ENCODE data around the gene CACNA2D3.
"Not testable (repeated sequence)": the region's sequence is repeated elsewhere in the genome, so short reads cannot be mapped to it uniquely, and the experiment has no call there.

Gene CACNA2D3

GRCh38 chr3:54604495-54604894, 482.1 kb downstream of the CACNA2D3 start:
- in situ Hi-C loops (cut with HindIII; ENCODE audit: low pct_unique_long_range_greater_than_20kb, low sequenced_read_pairs) = no loop called here
- no peak for DNase-seq (ENCODE audit: low read depth in 1 of 2, low spot score in 1 of 2)
- no peak for TF ChIP-seq JUND (IDR thresholded peaks at IDR 0.05; ENCODE audit: low read depth)

- DNase-seq (ENCODE audit: low read depth in 1 of 2, low spot score in 1 of 2) = no peak
- TF ChIP-seq JUND (IDR thresholded peaks at IDR 0.05; ENCODE audit: low read depth) = no peak
- in situ Hi-C loops (cut with HindIII; ENCODE audit: low pct_unique_long_range_greater_than_20kb, low sequenced_read_pairs) = no loop called here
Measured at GRCh38 chr3:54608041-54608440, 485.7 kb downstream of the CACNA2D3 start.

GRCh38 chr3:54619053-54619452, 496.7 kb downstream of the CACNA2D3 start:
- no peak for TF ChIP-seq JUND (IDR thresholded peaks at IDR 0.05; ENCODE audit: low read depth)
- in situ Hi-C loops (cut with HindIII; ENCODE audit: low pct_unique_long_range_greater_than_20kb, low sequenced_read_pairs) = no loop called here
- no peak for DNase-seq (ENCODE audit: low read depth in 1 of 2, low spot score in 1 of 2)

- TF ChIP-seq JUND (IDR thresholded peaks at IDR 0.05; ENCODE audit: low read depth) = no peak
- no peak for DNase-seq (ENCODE audit: low read depth in 1 of 2, low spot score in 1 of 2)
- in situ Hi-C loops (cut with HindIII; ENCODE audit: low pct_unique_long_range_greater_than_20kb, low sequenced_read_pairs) = no loop called here
Measured at GRCh38 chr3:54619531-54619930, 497.2 kb downstream of the CACNA2D3 start.

GRCh38 chr3:54621184-54621583, 498.8 kb downstream of the CACNA2D3 start:
- in situ Hi-C loops (cut with HindIII; ENCODE audit: low pct_unique_long_range_greater_than_20kb, low sequenced_read_pairs) = no loop called here
- no peak for TF ChIP-seq JUND (IDR thresholded peaks at IDR 0.05; ENCODE audit: low read depth)
- DNase-seq (ENCODE audit: low read depth in 1 of 2, low spot score in 1 of 2) = no peak

- TF ChIP-seq JUND (IDR thresholded peaks at IDR 0.05; ENCODE audit: low read depth) = no peak
- in situ Hi-C loops (cut with HindIII; ENCODE audit: low pct_unique_long_range_greater_than_20kb, low sequenced_read_pairs) = no loop called here
- no peak for DNase-seq (ENCODE audit: low read depth in 1 of 2, low spot score in 1 of 2)
Measured at GRCh38 chr3:54622678-54623077, 500.3 kb downstream of the CACNA2D3 start.

- no peak for TF ChIP-seq JUND (IDR thresholded peaks at IDR 0.05; ENCODE audit: low read depth)
- DNase-seq (ENCODE audit: low read depth in 1 of 2, low spot score in 1 of 2) = no peak
- in situ Hi-C loops (cut with HindIII; ENCODE audit: low pct_unique_long_range_greater_than_20kb, low sequenced_read_pairs) = no loop called here
Measured at GRCh38 chr3:54625805-54626787, 503.7 kb downstream of the CACNA2D3 start.

GRCh38 chr3:54628888-54629441, 506.6 kb downstream of the CACNA2D3 start:
- in situ Hi-C loops (cut with HindIII; ENCODE audit: low pct_unique_long_range_greater_than_20kb, low sequenced_read_pairs) = no loop called here
- DNase-seq (ENCODE audit: low read depth in 1 of 2, low spot score in 1 of 2) = no peak
- TF ChIP-seq JUND (IDR thresholded peaks at IDR 0.05; ENCODE audit: low read depth) = no peak

GRCh38 chr3:54630101-54630623, 507.8 kb downstream of the CACNA2D3 start:
- in situ Hi-C loops (cut with HindIII; ENCODE audit: low pct_unique_long_range_greater_than_20kb, low sequenced_read_pairs) = no loop called here
- TF ChIP-seq JUND (IDR thresholded peaks at IDR 0.05; ENCODE audit: low read depth) = no peak
- no peak for DNase-seq (ENCODE audit: low read depth in 1 of 2, low spot score in 1 of 2)

- DNase-seq (ENCODE audit: low read depth in 1 of 2, low spot score in 1 of 2); in situ Hi-C loops (cut with HindIII; ENCODE audit: low pct_unique_long_range_greater_than_20kb, low sequenced_read_pairs): not testable (repeated sequence)
Measured at GRCh38 chr3:54631001-54631400, 508.6 kb downstream of the CACNA2D3 start.

GRCh38 chr3:54631516-54632325, 509.4 kb downstream of the CACNA2D3 start:
- DNase-seq (ENCODE audit: low read depth in 1 of 2, low spot score in 1 of 2) = no peak
- in situ Hi-C loops (cut with HindIII; ENCODE audit: low pct_unique_long_range_greater_than_20kb, low sequenced_read_pairs) = no loop called here
- TF ChIP-seq JUND (IDR thresholded peaks at IDR 0.05; ENCODE audit: low read depth) = no peak

GRCh38 chr3:54632326-54632665, 509.9 kb downstream of the CACNA2D3 start:
- in situ Hi-C loops (cut with HindIII; ENCODE audit: low pct_unique_long_range_greater_than_20kb, low sequenced_read_pairs) = no loop called here
- no peak for TF ChIP-seq JUND (IDR thresholded peaks at IDR 0.05; ENCODE audit: low read depth)
- no peak for DNase-seq (ENCODE audit: low read depth in 1 of 2, low spot score in 1 of 2)

Measured in T47D (cell line).